Cardiac fibroblast (primary cell): ENCODE data around the gene PSTPIP1.
A peak's percentile ranks its signal among the peaks of the same experiment; 100 is the strongest.

Source experiments
- DNase-seq, 2 donors: peaks; one replicate each; pipeline versions ENCODE4 v3.0.0 to v3.0.0-alpha.2; 2010; ENCODE audit warnings: low read depth in 2 of 2
- H3K4me3 ChIP-seq, 2 donors: replicated peaks in 1 of 2; 1 replicate in 1 of 2; 2 replicates in 1 of 2; pipeline ENCODE4 v1.5.1; 2011; ENCODE audit warnings: low read depth in 2 of 2, low read length in 2 of 2, mild to moderate bottlenecking in 2 of 2, moderate library complexity in 1 of 2
- CTCF ChIP-seq: IDR thresholded peaks from one replicate; pipeline ENCODE4 v1.5.1; 2011; ENCODE audit warnings: low read depth, mild to moderate bottlenecking, low read length, inconsistent platforms

The PSTPIP1 gene

GRCh38 chr15:77058468-77058867 lies 63.5 kb downstream of the PSTPIP1 start:
- TF ChIP-seq CTCF, result no peak
- DNase-seq, result no peak
- H3K4me3 ChIP-seq, result no peak overlapping the region

DNA sequence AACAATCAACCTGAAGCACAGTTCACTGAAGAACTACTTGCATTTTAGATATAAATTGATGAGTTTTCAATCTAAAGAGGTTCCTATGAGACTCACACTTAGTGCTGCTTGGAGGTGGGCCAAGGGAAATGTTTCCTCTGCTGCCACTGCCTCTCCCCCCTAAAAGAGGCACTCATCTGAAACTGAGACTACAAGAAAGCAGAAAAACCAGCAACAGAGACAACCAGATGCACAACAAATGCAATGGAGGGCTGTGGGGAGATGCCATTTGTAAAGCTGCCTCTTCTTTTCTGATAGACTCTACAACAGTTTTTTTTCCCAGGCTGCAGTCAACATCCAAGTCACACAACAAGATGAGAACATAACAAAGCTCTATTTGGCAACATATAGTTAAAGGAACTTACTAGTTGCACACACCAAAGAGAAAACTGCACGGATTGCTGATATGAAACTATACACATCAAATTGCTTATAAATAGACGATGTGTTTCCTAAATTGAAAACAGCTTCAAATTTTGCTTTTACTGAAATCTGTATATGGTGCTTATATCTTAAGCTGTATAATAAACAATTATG lies 64.9 kb downstream of the PSTPIP1 start:
- peak; percentile 31 to 54 for DNase-seq
- TF ChIP-seq CTCF, result no peak
- no peak overlapping the region for H3K4me3 ChIP-seq

GRCh38 chr15:77060546-77060945 lies 65.6 kb downstream of the PSTPIP1 start:
- peak; percentile 63 for DNase-seq
- TF ChIP-seq CTCF, result no peak
- no peak overlapping the region for H3K4me3 ChIP-seq

DNA sequence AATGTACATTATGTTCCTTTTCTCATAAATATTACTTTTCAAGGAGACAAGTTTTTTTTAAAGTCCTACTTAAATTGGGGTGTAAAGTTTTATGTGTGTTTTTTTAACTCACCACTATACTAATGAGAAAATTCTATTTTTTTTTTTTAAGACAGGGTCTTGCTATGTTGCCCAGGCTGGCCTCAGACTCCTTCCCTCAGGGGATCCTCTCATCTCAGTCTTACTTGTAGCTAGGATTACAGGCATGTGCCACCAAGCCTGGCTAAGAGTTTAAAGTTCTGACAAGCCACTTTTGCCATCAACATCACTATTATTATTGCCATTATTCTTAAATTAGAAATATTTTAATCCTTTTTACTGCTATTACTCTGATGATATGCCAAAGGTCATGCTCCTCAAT lies 68.3 kb downstream of the PSTPIP1 start:
- no peak overlapping the region for H3K4me3 ChIP-seq
- no peak for TF ChIP-seq CTCF
- DNase-seq, result no peak

GRCh38 chr15:77064063-77064462 lies 69.1 kb downstream of the PSTPIP1 start:
- DNase-seq, result no peak
- TF ChIP-seq CTCF, result no peak
- no peak overlapping the region for H3K4me3 ChIP-seq

- TF ChIP-seq CTCF, result no peak
- H3K4me3 ChIP-seq, result no peak overlapping the region
- DNase-seq, result peak; percentile 25 to 78
Measured at GRCh38 chr15:77064539-77065308, 69.8 kb downstream of the PSTPIP1 start.
